ENCODE measurements around the gene B3GNT2. TPM values are rescaled to one million over a fixed set of nuclear protein-coding genes. Genes with fewer than 3 reads are reported as not detected.

B3GNT2 gene
- polyA plus RNA-seq, 1 donor: 23.9 TPM

- Histone ChIP-seq H3K36me3 (ENCODE audit: control insufficient read depth, insufficient read depth, low read length) (no peaks in the 10 kb centered on the region), H3K9me3 (ENCODE audit: control insufficient read depth, low read depth, low read length) (no peaks in the 10 kb centered on the region), H3K27ac (ENCODE audit: low read length) (no peak overlapping the region), H3K27me3 (ENCODE audit: control insufficient read depth, insufficient read depth, low read length) (no peaks in the 10 kb centered on the region), H3K4me3 (ENCODE audit: low read length) (no peak overlapping the region), H3K4me1 (ENCODE audit: control insufficient read depth, insufficient read depth, low read length) (peaks cover 9% of the 10 kb centered on the region)
- no CpG with 5 or more reads among the region's 3 CpGs for WGBS (ENCODE audit: insufficient coverage, low lambda C conversion rate)
- DNase-seq: no peak
These were observed 11.2 kb upstream of the B3GNT2 start for GRCh38 chr2:62184512-62185230.

- Histone ChIP-seq H3K4me3 (ENCODE audit: low read length) (no peak overlapping the region), H3K36me3 (ENCODE audit: control insufficient read depth, insufficient read depth, low read length) (no peaks in the 10 kb centered on the region), H3K9me3 (ENCODE audit: control insufficient read depth, low read depth, low read length) (no peaks in the 10 kb centered on the region), H3K27me3 (ENCODE audit: control insufficient read depth, insufficient read depth, low read length) (no peaks in the 10 kb centered on the region), H3K27ac (ENCODE audit: low read length) (no peak overlapping the region), H3K4me1 (ENCODE audit: control insufficient read depth, insufficient read depth, low read length) (peaks cover 9% of the 10 kb centered on the region)
- 100% methylated on average over 2 of the region's 15 CpGs for WGBS (ENCODE audit: insufficient coverage, low lambda C conversion rate)
- no peak for DNase-seq
These were observed 10.3 kb upstream of the B3GNT2 start for GRCh38 chr2:62185475-62186155.

- H3K4me3 ChIP-seq (ENCODE audit: low read length): no peak overlapping the region
- WGBS (ENCODE audit: insufficient coverage, low lambda C conversion rate): 93% methylated on average over 3 of the region's 4 CpGs
- no peaks in the 10 kb centered on the region for H3K36me3 ChIP-seq (ENCODE audit: control insufficient read depth, insufficient read depth, low read length)
- no peak overlapping the region for H3K27ac ChIP-seq (ENCODE audit: low read length)
- H3K4me1 ChIP-seq (ENCODE audit: control insufficient read depth, insufficient read depth, low read length): peaks cover 9% of the 10 kb centered on the region
- H3K9me3 ChIP-seq (ENCODE audit: control insufficient read depth, low read depth, low read length): no peaks in the 10 kb centered on the region
- DNase-seq: peak in 1 of 2 donors; percentile 23
- no peaks in the 10 kb centered on the region for H3K27me3 ChIP-seq (ENCODE audit: control insufficient read depth, insufficient read depth, low read length)
These were observed 9.6 kb upstream of the B3GNT2 start for GRCh38 chr2:62186156-62186905.

- Histone ChIP-seq H3K36me3 (ENCODE audit: control insufficient read depth, insufficient read depth, low read length) (no peaks in the 10 kb centered on the region), H3K27ac (ENCODE audit: low read length) (no peak overlapping the region), H3K4me1 (ENCODE audit: control insufficient read depth, insufficient read depth, low read length) (peaks cover 9% of the 10 kb centered on the region), H3K27me3 (ENCODE audit: control insufficient read depth, insufficient read depth, low read length) (no peaks in the 10 kb centered on the region), H3K4me3 (ENCODE audit: low read length) (no peak overlapping the region), H3K9me3 (ENCODE audit: control insufficient read depth, low read depth, low read length) (no peaks in the 10 kb centered on the region)
- no peak for DNase-seq
- no CpG with 5 or more reads among the region's 9 CpGs for WGBS (ENCODE audit: insufficient coverage, low lambda C conversion rate)
These were observed 8.7 kb upstream of the B3GNT2 start for GRCh38 chr2:62187246-62187645.

- Histone ChIP-seq H3K27me3 (ENCODE audit: control insufficient read depth, insufficient read depth, low read length) (no peaks in the 10 kb centered on the region), H3K4me1 (ENCODE audit: control insufficient read depth, insufficient read depth, low read length) (peaks cover 12% of the 10 kb centered on the region), H3K36me3 (ENCODE audit: control insufficient read depth, insufficient read depth, low read length) (no peaks in the 10 kb centered on the region), H3K9me3 (ENCODE audit: control insufficient read depth, low read depth, low read length) (no peaks in the 10 kb centered on the region), H3K4me3 (ENCODE audit: low read length) (no peak overlapping the region), H3K27ac (ENCODE audit: low read length) (peak overlapping the region; percentile 70)
- peak in 1 of 2 donors; percentile 79 for DNase-seq
- no CpG with 5 or more reads among the region's 3 CpGs for WGBS (ENCODE audit: insufficient coverage, low lambda C conversion rate)
These were observed 7.5 kb upstream of the B3GNT2 start for GRCh38 chr2:62188416-62188815.

GRCh38 chr2:62189196-62189595 lies 6.7 kb upstream of the B3GNT2 start:
- WGBS (ENCODE audit: insufficient coverage, low lambda C conversion rate): no CpG with 5 or more reads among the region's 5 CpGs
- Histone ChIP-seq H3K4me3 (ENCODE audit: low read length) (no peak overlapping the region), H3K27ac (ENCODE audit: low read length) (peak overlapping the region; percentile 70), H3K27me3 (ENCODE audit: control insufficient read depth, insufficient read depth, low read length) (no peaks in the 10 kb centered on the region), H3K9me3 (ENCODE audit: control insufficient read depth, low read depth, low read length) (no peaks in the 10 kb centered on the region), H3K36me3 (ENCODE audit: control insufficient read depth, insufficient read depth, low read length) (no peaks in the 10 kb centered on the region), H3K4me1 (ENCODE audit: control insufficient read depth, insufficient read depth, low read length) (peaks cover 12% of the 10 kb centered on the region)
- no peak for DNase-seq

- peaks cover 3% of the 10 kb centered on the region for H3K9me3 ChIP-seq (ENCODE audit: control insufficient read depth, low read depth, low read length)
- peak in 1 of 2 donors; percentile 58 for DNase-seq
- H3K27me3 ChIP-seq (ENCODE audit: control insufficient read depth, insufficient read depth, low read length): no peaks in the 10 kb centered on the region
- peaks cover 25% of the 10 kb centered on the region for H3K4me1 ChIP-seq (ENCODE audit: control insufficient read depth, insufficient read depth, low read length)
- H3K36me3 ChIP-seq (ENCODE audit: control insufficient read depth, insufficient read depth, low read length): no peaks in the 10 kb centered on the region
- peak overlapping the region; percentile 16 for H3K27ac ChIP-seq (ENCODE audit: low read length)
- WGBS (ENCODE audit: insufficient coverage, low lambda C conversion rate): no CpG with 5 or more reads among the region's 1 CpG
- H3K4me3 ChIP-seq (ENCODE audit: low read length): no peak overlapping the region
These were observed 3.1 kb upstream of the B3GNT2 start for GRCh38 chr2:62192811-62193210.

- peak overlapping the region; percentile 84 for H3K4me3 ChIP-seq (ENCODE audit: low read length)
- H3K27me3 ChIP-seq (ENCODE audit: control insufficient read depth, insufficient read depth, low read length): no peaks in the 10 kb centered on the region
- 60% methylated on average over 1 of the region's 51 CpGs for WGBS (ENCODE audit: insufficient coverage, low lambda C conversion rate)
- H3K4me1 ChIP-seq (ENCODE audit: control insufficient read depth, insufficient read depth, low read length): peaks cover 16% of the 10 kb centered on the region
- H3K27ac ChIP-seq (ENCODE audit: low read length): peak overlapping the region; percentile 93
- DNase-seq: peak; percentile 65 to 83
- H3K36me3 ChIP-seq (ENCODE audit: control insufficient read depth, insufficient read depth, low read length): no peaks in the 10 kb centered on the region
- H3K9me3 ChIP-seq (ENCODE audit: control insufficient read depth, low read depth, low read length): peaks cover 3% of the 10 kb centered on the region
These were observed 1.1 kb upstream of the B3GNT2 start for GRCh38 chr2:62194558-62195420.

- H3K27ac ChIP-seq (ENCODE audit: low read length): peak overlapping the region; percentile 96
- H3K36me3 ChIP-seq (ENCODE audit: control insufficient read depth, insufficient read depth, low read length): no peaks in the 10 kb centered on the region
- peak in 1 of 2 donors; percentile 59 for DNase-seq
- H3K9me3 ChIP-seq (ENCODE audit: control insufficient read depth, low read depth, low read length): peaks cover 3% of the 10 kb centered on the region
- WGBS (ENCODE audit: insufficient coverage, low lambda C conversion rate): no CpG with 5 or more reads among the region's 63 CpGs
- no peaks in the 10 kb centered on the region for H3K27me3 ChIP-seq (ENCODE audit: control insufficient read depth, insufficient read depth, low read length)
- peaks cover 16% of the 10 kb centered on the region for H3K4me1 ChIP-seq (ENCODE audit: control insufficient read depth, insufficient read depth, low read length)
- peak overlapping the region; percentile 99 for H3K4me3 ChIP-seq (ENCODE audit: low read length)
These were observed 475 bp downstream of the B3GNT2 start for GRCh38 chr2:62196278-62196901.
